ENCODE results near the gene SVIL.

GRCh38 chr10:29658984-29659965, 24.5 kb upstream of the SVIL start:
- no peak for TF ChIP-seq CTCF (conservative IDR thresholded peaks at IDR 0.05)
- no peak for TF ChIP-seq ZFX (IDR thresholded peaks at IDR 0.05)

Data from C4-2B (cell line).